ENCODE results near the gene ASB9.
A peak's percentile ranks its signal among the peaks of the same experiment; 100 is the strongest.
"Not testable (repeated sequence)": the region's sequence is repeated elsewhere in the genome, so short reads cannot be mapped to it uniquely, and the experiment has no call there.

ASB9 gene, protein sequence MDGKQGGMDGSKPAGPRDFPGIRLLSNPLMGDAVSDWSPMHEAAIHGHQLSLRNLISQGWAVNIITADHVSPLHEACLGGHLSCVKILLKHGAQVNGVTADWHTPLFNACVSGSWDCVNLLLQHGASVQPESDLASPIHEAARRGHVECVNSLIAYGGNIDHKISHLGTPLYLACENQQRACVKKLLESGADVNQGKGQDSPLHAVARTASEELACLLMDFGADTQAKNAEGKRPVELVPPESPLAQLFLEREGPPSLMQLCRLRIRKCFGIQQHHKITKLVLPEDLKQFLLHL

DNA sequence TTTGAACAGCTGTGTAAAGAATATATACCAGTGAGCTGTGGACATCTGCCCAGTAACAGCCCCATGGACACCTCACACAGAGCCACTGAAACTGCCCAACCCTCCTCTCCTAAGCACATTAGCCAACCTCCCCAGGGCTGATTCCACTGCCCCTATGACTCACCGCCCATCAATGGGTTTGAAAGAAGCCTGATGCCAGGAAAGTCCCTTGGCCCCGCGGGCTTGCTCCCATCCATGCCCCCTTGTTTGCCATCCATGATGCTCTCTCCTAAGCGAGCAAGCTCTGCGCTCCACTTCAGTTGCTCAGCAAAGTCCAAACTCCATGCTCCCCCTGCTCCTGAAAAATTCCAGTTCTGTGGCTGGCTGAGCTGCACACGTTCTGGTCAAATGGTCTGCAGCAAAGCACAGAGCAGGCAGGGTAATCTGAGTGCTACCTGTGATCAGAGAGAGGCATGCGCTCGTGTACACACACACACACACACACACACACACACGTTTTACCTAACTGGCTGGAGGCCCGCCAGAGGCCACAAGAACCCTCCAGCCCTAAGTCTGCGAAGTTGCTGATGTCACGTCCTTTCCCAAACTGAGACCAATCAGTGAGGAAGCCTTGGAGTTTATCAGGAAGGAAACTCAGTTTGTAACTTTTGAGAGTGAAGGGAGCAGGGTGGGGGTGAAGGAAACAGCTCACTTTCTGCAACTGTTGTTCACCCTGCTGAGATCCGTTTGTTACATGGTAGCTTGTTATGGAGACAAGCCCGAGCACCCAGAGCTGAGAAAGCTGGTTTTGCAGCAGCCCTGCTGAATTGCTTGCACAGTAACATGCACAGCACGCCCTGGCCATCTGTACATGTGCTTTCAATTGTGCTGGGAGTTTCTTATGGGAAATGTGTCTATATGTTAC is at the start of gene ASB9:
ASB9 (minus strand) TSS at position 466 of the 904 bp plus-strand sequence; CDS start at position 257, 209 bp downstream.
- DNase-seq = peak in 3 of 51 donors; percentile 0 to 3 (median 1)

DNA sequence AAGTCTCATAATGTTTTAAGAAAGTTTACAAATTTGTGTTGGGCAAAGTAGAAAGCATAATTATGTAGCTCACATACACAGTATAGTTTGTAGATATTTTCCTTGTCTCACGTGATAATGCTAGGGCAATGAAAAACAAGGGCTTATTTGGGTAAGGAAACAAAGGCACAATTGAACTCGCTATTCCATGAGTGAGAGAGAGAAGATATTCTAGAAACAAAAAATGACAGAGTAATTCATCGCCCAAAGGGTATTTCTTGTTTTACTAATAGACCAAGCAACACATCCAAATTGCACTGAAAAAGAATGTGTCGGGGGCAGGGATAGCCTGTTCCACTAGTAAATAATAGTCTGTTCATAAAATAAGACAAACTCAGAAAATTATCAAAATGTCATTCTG is 49.2 kb upstream of the ASB9 start:
- DNase-seq = peak in 3 of 51 donors; percentile 1 to 34 (median 10)

DNA sequence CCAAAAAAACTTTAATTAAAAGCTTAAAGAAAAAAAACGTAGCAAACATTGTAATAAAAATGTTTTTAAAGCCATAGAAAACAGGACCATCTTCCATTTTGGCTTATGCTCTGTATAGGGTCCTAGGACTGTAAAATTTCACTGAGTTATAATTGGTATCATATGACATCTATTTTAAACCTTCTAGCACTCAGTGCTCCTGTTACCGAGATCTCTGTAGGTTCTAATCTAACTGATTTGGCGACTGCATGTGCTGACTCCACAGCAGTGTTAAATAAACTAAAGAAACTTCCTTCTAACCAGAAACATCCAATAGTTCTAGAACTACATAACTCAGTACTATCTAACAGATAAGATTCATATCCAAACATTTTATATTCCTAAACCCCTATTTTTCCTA is 45.6 kb upstream of the ASB9 start, which contains the start of gene ASB11:
ASB11 (minus strand) TSS at position 132 of the 400 bp plus-strand sequence; CDS start at position 97, 35 bp downstream.
- no peak for DNase-seq

DNA sequence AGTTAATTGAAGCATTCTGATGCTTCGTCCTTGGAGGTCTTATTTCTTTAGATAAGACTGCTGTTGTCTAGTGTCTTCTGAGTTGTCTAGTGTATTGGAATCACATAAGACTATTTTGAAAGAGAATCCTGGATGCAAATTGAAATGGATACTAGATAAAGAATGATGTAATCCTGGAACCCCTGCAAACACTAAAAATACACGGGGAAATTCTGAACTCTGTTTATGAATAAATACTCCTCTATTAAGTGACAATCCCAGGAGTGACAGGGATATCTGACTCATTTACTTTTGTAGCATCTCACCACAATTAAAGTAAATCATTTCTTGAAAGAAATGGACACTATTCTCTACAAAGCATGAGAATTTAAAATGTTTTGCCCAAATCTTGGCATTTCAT is 44.6 kb upstream of the ASB9 start:
- DNase-seq = no peak

DNA sequence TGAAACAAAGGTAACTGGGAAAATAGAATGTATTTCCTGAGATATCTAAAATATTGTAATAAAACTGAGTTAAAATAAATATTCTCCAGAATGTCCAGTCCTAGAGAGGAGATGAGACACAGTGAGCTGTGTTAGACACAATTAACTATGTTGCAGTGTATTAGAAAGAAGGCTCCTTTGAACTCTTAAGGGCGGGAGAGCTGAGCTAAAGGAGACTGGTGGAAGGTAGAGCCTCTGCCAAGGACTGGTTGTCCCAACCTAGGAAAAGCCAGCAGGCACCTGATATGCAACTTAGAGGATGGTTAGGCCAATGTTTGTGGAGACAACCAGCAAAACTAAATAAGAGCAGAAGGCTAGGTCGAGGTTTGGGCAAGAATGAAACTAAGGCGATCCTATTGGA is 41.2 kb upstream of the ASB9 start:
- DNase-seq = no peak

DNA sequence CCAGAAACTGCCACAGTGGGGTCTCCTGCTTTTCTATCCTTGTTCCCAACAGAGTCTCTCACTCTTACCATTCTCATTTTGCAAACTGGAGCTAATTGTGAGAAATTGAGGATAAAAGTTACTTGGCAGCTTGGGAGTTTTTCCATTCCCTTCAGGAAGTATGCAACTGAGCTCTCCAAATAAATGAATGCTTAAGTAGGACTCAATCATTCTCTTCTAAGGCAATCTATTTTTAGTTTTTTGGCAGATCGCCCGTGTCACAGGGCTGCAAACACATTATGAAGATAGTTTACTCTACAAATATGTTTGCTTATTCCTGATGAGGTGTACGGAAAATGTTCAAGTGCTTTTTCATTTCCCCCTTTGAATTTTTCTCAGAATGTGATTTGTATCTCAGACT is 40.2 kb upstream of the ASB9 start:
- peak in 11 of 51 donors; percentile 0 to 15 (median 4) for DNase-seq

DNA sequence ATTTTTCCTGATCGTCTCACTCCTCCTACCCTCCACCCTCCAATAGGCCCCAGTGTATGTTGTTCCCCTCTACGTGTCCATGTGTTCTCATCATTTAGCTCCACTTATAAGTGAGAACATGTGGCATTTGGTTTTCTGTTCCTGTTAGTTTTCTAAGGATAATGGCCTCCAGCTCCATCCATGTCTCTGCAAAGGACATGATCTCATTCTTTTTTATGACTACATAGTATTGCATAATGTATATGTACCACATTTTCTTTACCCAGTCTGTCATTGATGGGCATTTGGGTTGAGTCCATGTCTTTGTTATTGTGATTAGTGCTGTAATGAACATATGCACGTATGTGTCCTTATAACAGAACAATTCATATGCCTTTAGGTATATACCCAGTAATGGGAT is 36.0 kb upstream of the ASB9 start:
- not testable (repeated sequence) for DNase-seq

DNA sequence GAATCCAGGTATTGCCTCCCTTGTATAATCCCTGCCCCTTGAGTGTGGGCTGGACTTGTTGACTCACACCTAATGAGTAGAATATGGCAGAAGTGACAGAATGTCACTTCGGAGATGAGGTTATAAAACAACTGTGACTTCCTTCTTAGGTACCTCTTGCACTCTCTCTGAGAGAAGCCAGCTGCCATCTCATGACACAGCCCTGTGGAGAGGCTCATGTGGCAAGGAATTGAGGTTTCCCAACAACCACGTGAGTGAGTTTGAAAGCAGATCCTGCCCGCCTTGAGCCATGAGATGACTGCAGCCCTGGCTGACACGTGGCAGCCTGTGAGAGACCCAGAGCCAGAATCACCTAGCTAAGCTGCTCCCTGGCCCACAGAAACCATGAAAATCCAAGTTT is 32.0 kb upstream of the ASB9 start:
- DNase-seq = peak in 4 of 51 donors; percentile 0 to 6 (median 2)

DNA sequence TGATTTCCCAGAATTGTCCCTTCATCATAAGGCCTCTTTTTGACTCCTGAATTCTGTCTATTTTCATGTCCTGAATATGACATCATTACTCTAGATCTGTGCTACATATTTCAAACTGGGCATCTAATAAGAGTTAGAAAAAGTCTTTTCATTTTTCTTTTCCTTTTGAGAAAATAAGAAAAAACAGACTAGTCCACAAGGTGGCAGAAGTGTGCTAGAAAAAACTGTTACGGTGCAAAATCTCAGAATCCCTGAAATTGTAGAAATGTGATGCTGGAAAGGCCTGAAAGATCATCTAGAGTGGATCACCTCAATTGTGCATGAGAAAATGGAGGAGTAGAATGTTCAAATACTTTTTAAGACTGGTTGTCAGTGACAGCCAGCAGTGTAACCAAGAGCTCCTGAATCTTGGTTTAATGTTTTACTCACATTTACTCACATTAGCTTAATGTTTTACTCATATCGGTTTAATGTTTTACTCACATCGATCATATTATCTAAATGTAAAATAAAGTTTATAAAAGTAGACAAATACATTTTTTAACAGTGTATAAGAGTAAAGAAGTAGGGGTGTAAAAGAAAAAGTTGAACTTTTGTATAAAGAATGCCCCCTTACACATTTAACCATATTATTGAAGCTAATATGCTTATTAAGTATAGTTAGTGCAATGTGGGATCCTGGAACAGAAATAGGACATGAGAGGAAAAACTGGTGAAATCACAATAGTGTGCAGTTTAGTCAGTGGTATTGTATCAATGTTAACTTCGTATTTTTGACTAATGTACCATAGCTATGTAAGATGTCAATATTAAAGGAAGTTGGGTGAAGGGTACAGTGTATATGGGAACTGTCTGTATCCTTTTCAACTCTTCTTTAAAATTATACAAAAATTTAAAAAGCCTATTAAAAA is 30.3 kb upstream of the ASB9 start:
- peak in 1 of 51 donors; percentile 34 for DNase-seq

DNA sequence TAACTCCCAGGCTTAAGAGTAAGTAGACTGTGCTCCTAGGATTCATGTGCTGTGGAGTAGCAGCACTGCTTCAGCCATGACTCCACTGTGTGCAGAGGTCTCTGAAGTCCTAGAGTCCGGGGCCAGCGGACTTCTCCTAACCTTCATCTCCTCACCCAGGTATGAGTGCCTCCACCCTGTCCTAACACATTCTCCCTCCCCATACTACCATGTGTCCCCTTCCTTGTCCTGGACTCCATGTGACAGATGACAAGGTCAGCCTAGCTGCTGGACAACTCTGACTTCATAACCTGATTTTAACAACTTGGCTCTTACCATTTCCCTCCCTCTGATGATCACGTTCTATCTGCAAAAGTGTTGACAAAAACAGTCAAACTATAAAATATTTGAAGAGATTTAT is 28.9 kb upstream of the ASB9 start:
- no peak for DNase-seq

DNA sequence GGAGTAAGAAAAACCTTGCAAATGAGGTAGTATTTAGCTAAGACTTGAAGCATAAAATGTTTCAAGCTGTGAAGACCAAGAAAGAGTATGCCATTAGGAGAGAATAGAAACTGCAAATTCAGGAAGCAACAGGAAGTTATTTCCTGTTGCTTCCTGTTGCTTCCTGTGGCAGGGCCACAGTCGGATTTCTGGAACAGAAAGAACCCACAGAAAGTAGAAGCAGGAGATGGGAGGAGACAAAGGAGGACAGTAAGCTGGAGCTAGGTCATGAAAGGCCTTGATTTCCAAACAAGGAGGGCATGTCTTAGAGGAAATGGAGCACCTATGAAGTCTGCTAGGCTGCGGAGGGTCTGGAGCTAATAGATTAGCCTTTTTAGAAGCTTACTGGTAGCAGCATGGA is 28.3 kb upstream of the ASB9 start:
- DNase-seq = no peak

DNA sequence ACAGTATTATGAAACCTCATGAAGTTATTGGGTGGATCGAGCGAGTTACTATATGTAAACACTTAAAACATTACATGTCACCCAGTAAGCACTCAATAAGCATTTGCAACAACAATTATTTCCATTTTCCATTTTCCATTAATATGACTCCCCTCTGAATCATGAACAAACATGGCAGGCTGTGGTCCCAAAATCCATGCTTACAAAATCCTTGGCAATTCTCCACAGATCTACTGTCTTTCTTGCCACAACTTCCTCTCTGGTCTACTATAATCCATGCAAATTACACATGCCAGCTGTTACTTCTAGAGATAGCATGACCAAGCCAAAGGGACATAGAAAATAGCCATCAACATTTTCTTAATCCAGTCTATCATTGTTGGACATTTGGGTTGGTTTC is 23.6 kb upstream of the ASB9 start:
- DNase-seq = no peak

DNA sequence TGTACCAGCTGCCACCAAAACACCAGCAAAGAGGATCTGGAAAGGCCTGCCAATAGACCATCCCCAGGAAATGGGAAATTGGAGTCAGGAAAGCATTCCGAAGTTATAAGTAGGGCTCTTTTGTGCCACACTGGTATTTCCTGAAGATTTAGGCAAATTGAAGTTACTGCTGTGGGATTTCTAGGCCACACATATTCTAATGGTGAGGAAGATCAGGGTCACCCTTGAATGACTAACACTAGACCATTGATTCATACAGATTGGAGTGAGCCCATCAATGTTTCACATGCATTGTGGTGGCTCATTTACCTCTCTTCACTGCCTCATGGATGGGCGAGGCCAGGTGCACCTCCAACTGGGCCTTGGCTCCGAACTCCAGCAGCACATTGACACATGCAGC is 23.0 kb upstream of the ASB9 start:
- no peak for DNase-seq

DNA sequence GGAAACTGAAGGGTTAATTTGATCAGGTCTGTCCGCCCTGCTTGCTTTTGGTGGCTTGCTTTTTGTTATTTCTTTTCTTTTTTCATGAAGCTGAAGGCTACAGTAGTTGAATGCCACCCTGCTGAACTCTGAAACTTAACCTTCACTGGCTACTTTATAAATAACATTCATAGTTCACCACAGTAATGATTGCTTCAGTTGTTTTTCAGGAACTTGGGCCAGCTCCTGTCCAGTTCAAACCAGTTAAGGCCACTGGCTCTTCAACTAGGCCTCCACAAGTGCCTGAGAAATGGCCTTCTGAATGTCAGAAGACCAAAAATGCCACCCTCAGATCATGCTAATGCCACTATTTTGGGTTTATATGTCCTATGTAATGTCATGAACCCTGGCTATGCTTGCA is 7.7 kb upstream of the ASB9 start:
- no peak for DNase-seq

DNA sequence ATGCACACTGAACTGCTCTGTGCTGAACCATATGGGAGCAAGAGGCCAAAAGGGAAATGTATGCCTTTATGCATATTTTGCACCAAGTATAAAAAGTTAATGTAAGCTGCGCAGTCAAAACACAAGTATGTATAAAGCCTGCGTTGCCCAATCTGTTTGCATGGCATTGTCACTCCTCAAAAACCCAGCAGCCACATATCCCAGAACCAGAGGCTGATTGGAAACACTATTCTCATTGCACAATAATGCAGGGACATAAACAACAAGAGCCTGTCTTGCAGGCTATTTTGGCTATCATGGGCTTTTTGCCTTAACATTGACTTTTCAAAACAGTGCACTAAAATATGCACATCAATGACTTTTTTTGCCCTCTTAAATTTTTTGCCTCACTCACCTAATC is 5.1 kb upstream of the ASB9 start:
- no peak for DNase-seq

DNA sequence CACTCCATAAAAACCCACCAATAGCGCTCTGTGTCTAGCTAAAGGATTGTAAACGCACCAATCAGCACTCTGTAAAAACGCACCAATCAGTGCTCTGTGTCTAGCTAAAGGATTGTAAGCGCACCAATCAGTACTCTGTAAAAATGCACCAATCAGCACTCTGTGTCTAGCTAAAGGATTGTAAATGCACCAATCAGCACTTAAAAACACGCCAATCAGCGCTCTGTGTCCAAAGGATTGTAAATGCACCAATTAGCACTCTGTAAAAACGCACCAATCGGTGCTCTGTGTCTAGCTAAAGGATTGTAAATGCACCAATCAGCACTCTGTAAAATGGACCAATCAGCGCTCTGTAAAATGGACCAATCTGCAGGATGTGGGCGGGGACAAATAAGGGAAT is 3.4 kb upstream of the ASB9 start:
- not testable (repeated sequence) for DNase-seq

DNA sequence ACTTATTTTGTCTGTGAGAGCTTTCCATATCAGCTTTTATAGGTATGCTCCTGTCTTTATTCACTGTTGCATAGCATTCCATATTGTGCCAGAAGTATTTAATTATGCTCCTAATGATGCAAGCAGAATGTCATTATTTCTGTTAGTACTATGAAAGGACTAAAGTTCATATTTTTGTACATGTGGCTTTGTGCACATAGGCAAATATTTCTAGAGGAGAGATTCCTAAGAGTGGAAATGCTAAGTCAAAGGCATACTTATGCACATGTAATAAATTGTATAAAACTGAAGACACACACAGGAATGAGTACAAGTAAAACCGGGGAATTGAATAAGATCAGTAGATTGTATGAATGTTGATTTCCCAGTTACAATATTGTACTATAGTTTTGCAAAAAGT is 1.9 kb upstream of the ASB9 start:
- DNase-seq = no peak

DNA sequence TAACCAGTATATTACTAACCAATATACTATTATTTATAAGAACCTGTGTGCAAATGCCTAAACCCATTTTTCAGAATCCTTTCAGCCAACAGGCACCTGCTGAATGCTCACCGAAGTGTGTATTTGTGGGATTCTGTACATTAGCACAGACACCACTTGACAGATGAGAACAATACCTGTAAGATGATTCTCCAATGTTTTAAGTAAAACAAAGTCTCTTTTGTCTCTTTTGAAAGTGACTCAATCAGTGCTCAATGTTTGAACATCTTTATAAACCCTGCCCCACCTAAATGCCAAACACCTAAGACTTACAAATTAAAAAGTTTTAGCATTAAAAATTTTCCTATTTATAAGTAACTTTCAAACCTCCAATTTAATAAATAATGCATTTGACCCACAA is 763 bp downstream of the ASB9 start:
- DNase-seq = no peak

DNA sequence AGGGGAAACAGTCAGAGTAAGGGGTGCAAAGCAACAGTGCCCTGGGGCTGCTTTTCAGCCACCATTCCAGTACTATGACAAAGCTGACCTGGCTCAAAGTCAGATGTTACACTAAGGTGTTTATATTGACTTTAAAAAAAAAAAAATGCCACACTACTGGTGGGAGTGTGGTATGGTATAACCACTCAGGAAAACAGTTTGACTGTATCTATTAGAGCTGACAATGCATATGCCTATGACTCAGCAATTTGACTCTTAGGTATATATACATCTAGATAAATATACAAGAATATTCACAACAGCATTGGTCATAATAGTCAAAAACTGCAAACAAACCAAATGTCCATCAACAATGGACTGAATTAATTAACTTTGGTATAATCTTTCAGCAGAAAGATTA is 15.0 kb downstream of the ASB9 start:
- DNase-seq = no peak

DNA sequence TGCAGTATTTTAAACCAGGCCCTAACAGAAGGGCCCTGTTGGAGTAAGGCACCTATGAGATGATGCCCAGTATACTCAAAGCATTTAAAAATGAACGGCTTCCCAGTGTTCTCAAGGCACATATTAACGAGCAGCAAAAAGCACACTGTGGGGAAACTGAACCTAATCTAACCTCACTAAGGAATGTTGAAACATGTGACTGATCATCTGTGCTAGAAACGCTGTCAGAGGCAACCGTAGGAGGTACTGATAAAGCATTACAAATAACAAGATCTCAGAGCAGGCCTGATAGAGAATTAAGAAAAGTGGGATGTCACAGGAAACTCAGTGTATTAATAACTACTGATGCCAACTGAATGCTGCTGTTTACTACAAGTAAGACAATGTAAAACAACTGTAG is 24.0 kb downstream of the ASB9 start:
- DNase-seq = no peak

DNA sequence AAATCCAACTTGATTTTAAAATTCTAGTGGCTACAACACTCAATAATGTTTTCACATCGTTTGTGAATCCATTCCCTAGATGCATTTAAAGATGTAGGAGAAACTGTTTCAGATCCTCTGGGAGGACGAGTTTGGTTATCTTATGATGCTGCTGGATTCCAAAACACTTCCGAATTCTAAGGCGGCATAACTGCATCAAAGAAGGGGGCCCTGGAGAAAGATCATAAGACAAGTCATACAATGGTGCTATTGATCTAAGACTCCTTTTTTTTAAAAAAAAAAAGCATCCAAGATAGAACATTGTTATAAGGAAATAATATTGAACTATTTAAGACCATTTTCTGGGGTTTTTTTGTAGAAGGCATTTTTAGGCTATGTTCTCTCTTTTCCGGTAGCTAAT is 25.5 kb downstream of the ASB9 start:
- DNase-seq = no peak
